ENCODE results near the gene UGDH.
"Not testable (repeated sequence)": the region's sequence is repeated elsewhere in the genome, so short reads cannot be mapped to it uniquely, and the experiment has no call there.

UGDH gene

DNA sequence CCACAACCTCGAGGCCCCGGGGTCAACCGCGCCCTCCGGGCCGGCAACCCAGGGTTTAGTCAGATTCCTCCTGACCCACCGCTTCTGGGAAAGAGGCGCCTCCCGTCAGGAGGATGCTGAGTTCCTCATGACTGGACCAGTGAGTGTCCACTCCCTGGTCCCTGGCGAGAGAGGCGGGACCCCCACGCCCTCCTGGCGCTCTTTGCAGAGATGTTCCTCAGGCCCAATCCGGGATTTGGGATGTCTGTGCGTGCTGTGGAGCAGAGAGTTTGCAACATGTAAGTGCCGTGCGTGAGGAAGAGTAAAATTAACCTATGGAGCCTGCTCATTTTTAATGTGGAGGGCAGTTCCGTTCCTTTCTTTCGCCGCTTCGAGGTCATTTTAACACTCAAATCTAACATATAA, 824 bp upstream of the UGDH start:
- DNase-seq, result peak in 1 of 2 donors; percentile 30

DNA sequence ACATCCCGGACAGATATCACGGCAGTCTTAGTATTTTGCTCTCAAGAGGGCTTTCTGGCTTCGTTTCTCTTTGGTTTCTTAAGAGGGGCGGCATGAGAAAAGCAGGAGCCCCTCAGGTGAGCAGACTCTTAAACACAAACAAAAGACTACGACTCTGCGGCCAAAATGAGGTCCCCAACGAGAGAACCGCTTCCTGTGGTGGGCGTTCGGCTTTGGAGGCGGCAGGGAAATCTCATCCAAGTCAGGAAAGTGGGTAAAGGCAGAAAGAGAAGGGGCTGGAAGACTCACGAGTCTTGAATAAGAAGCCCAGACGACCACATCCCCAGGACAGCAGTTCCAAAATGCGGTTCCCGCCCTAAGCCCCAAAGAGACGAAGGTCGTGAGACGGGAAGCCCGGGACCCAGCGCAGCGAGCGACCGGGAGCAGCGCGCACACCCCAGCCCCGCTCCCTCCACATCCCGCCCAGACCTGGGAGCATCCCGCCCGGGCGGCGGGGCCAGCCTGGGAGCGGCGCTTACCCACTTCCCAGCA, 409 bp downstream of the UGDH start:
- DNase-seq, result peak in 1 of 2 donors; percentile 17

DNA sequence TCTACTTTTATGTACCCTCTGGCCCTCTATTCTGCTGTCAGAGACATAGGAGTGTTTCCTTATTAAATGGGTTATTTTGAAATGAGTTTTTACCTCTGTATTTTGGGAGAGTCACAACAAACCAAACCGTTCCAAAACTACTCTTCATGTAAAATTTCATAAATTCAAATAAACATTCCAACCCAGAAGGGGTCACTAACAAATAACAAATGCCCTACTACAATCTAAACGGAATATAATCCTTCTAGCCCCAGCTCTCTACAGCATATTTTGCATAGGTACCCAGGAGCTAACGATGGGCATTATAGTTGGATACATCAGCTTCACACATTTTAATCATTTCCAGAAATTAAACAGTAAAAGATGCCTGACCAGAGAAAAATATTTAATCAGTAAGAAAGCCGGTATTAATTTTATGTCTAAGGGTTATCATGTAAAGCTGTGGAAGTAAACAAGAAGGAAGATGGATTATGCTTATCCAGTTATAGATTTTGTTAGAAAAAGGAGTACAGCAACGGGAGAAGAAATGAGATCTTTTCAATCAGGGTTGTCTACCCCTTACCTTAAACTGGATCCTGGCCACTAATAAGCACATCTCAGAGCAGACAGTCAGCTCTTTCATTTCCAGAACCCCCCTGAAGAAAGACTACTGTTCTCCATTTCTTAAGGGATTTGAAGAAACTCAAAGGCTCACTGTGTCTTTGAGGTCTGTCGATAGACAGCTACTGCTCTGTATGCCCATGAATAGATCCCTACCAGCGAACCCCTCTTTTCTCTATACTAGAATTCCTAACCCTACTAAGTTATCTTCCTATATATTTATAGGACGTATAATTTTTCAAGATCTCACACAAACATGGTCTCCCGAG, 1.2 kb downstream of the UGDH start:
- no peak for DNase-seq

DNA sequence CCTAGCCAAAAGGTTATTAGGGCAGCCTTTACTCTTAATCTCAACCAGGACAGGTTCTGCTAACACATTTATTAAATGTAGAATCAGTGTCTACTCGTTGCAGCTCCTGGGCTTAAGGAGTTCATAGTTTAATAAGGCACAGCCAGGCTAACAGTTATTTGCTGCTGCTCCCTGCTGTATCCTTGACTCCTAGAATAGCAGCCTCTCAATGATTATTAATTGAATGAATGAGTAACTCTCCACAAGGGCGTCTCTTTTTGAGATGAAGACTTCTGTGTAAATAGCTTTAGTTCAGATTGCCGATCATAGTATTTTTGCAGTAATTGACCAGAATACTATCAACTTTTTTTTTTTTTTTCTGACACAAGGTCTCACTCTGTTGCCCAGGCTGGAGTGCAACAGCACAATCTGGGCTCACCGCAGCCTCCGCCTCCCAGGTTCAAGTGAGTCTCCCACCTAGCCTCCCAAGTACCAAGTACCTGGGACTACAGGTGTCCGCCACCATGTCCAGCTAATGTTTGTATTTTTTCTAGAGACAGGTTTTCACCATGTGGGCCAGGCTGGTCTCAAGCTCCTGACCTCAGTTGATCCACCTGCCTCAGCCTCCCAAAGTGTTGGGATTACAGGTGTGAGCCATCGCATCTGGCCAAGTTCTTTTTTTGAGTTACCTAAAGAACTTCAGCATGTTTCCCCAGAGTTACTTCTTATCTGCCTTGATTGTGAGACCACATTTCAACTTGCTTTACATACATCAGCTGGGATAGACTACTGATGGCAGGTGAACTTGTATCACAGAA, 2.9 kb downstream of the UGDH start:
- no peak for DNase-seq

DNA sequence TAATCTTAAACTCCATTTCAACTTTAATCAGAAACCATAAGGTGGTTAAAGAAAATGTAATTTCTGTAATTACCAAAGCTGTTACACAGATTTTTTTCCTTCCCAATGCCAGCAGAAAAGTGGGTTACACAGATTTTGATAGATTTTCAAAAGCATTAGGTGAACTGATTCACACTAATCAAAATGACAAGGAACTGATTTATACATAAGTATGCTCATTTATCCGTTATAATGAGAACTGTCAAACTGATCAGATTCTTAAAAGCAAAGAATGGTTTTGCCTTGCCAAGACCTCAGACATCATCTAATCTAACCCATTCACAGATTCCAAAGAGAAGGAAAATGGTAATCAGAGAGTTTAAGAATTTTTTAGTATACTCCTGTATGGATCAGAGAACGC, 5.2 kb downstream of the UGDH start:
- DNase-seq, result no peak

DNA sequence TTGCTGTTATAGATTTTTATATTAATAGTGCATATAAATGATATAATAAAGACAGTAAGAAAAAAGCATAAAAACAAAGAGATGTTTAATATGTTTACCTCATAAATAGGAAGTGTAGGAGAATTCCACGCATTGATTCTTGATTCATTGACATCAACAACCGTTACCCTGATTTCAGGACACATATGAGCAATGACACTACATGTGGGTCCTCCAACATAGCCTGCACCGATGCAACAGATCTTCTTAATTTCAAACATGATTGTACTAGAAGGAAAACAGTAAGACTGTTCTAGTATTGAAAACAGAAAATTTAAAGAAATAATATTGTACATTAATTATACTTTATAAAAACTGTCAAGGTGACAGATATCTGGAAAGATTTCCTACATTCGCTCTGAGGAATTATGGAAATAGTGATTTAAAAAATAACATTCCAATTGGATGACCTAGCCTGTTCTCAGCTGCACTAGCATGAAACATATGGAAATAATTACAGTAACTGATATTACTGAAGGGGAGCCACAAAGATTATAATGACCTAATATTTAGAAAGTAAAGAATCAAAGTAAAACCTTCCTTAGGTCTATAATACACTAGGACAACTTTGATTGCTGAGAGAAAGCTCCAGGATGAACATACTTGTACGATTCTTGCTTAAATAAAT, 5.9 kb downstream of the UGDH start:
- no peak for DNase-seq

DNA sequence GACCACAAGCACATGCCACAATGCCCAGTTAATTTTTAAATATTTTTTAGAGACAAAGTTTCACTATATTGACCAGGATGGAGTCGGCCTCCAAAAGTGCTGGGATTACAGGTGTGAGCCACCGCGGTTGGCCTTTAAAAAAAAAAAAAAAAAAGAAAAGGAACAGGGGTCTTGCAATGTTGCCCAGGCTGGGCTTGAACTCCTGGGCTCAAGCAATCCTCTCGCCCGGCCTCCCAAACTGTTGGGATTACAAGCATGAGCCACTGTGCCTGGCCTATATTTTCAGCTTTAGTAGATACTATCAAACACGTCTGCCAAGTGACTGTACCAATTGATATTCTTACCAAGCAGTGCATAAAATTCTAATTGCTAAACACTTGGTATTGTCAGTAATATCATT, 8.8 kb downstream of the UGDH start:
- no peak for DNase-seq

DNA sequence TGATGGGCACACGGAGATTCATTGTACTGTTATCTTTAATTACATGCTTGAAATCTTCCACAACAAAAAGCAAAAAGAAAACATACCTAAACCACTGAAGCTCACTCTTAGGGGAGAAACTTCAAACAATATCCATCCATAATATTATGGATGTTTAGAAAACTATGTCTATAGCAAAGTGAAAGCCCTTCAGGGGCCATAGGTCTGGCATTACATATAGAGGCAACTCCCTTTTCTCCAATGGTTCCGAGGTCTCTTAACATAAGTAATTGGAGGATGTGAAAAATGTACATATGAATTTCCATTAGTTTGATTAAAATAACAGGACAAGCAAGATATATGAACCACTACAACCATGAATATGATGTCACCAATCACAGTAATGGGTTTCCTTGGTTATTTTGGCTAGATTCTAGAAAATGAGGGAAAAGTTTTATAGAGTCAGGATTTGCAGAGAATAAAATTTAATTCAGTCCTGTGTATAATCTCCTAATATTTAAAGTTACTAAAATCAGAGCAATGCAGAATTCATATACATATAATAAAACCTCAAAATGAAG, 10.8 kb downstream of the UGDH start:
- no peak for DNase-seq

DNA sequence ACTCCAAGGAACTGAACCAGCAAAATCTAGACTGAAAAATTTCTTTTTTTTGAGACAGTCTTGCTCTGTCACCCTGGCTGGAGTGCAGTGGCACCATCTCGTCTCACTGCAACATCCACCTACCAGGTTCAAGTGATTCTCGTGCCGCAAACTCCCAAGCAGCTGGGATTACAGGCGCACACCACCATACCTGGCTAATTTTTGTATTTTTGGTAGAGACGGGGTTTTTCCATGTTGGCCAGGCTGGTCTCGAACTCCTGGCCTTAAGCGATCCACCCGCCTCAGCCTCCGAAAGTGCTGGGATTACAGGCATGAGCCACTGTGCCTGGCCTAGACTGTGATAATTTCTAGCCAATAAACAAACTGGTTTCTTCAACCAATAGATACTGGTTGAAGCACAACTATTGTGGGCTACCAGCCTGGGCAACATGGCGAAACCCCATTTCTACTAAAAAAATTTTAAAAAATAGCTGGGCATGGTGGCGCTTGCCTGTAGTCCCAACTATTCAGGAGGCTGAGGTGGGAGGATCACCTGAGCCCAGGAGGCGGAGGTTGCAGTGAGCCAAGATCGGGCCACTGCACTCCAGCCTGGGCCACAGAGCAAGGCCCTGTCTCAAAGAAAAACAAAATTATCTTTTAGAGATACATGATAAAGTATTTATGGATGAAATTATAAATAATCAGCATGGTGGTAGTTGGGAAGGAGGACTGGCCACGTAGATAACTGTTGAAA, 11.4 kb downstream of the UGDH start:
- DNase-seq, result not testable (repeated sequence)

DNA sequence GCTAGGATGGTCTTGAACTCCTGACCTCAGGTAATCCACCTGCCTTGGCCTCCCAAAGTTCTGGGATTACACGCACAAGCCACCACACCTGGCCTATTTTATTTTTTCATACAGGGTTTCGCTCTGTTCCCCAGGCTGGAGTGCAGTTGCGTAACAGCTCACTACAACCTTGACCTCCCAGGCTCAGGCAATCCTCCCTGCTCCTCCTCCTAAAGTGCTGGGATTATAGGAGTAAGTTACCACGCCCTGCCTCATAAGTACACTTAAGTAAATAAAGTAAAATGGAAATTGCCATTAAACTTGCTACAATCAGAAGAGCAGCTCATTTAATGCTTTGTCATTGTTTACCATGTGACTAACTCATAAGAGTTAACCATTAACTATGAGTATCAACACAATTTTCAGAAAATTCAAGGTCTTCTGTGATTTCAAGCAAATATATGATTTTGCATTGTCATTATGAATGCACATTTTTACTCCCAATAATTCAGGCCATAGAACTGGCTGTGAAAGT, 12.3 kb downstream of the UGDH start:
- DNase-seq, result no peak

DNA sequence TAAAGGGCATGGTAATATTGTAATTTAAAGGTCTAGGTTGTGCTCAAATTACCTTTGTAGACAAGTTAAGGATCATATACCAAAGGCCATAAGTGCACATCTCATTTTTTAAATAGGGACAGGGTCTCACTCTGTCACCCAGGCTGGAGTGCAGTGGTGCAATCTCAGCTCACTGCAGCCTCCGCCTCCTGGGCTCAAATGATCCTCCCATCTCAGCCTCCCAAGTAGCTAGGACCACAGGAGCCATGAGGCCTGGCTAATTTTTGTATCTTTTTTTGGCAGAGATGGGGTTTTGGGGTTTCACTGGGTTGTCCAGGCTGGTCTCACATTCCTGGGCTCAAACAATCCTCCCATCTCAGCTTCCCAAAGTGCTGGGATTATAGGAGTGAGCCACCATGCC, 13.0 kb downstream of the UGDH start:
- not testable (repeated sequence) for DNase-seq

DNA sequence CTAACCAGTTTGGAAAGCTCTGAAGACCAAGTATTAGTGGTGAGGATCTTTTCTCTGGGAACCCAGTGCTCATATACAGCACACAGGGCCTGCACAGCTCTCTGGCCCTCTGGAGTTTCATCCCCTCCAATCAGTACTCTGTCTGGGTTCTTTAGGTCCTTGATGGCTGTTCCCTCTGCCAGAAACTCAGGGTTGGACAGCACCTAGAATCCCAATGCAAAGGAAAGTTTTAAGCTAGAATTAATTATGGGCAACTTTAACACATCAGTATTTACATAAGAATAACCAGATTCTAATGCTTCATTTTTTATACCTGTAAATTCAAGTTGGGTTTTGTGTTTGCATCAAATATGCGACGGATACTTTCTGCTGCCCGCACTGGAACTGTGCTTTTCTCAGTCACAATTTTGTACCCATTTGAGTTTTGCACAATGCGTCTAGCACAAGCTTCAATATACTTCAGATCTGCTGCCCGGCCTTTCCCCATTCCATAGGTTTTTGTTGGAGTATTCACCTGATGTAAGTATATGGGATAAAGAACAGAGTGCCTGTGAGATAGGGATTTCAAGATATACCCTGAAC, 16.8 kb downstream of the UGDH start:
- DNase-seq, result no peak

DNA sequence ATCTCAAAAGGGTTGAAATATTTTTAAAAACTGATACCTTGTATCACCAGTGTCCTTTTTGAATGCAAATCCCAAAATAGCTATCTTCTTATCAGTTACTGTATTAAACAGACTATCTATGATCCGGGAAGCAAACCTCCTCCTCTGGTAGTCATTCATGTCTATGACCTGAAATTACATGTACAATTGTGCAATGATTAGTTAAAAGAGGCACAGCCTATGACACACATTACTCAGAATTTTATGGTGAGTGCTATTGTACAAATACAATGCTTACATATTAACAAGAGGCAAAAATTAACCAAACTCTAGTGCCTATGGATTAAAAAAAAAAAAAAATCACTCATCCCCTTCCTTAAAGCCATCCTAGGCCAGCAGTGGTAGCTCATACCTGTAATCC, 21.7 kb downstream of the UGDH start:
- DNase-seq, result no peak

DNA sequence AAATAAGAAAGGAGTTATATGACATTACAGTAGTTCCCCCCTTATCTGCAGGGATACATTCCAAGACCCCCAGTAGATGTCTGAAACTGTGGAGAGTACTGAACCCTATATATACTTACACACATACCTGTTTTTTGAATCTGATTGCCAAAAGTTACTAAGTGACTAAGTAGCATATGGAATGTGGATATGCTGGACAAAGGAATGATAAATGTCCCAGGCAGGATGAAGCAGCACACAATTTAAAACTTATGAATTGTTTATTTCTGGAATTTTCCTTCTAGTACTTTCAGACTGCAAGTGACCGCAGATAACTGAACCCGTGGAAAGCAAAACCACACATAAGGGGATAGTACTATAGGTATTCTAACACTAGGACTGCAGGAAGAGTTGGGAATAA, 22.7 kb downstream of the UGDH start:
- DNase-seq, result no peak

DNA sequence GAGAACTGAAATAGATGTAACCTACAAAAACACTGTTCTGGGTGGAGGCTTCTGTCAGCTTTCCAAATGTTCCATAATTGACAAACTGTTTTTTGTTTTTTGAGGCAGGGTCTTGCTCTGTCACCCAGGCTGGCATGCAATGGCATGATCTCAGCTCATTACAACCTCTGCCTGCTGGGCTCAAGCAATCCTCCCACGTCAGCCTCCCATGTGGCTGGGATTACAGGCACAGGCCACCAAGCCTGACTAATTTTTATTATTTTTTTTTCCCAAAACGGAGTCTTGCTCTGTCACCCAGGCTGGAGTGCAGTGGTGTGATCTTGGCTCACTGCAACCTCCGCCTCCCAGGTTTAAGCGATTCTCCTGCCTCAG, 24.6 kb downstream of the UGDH start:
- not testable (repeated sequence) for DNase-seq

DNA sequence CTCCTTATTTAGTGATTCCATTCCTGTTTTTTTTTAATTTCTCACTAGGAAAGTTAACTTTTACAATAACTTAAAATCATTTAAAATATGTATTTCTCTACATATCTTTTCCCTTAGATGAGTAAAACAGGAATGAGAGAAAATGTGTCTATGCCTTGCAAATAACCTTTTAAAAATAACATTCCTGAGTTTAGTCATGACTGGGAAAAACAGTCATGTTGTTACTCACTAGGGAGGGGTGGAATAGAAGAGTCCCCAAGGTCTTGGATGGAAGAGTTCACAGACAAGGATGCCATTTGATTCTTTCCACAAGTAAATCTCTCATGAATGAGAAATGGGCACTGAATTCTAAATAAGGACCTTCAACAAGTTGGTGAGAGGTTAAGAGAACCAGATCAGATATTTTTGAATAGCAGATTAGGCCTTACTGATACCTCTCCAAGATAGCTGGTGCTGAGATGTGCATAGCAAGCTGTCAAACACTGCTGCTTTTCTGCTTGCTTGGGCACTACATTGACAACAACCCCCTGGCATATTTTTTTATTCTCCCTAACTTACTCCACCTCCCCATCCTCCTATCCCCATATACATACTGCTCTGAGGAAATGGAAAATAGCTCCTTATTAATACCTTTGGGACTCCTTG, 25.1 kb downstream of the UGDH start:
- DNase-seq, result no peak

DNA sequence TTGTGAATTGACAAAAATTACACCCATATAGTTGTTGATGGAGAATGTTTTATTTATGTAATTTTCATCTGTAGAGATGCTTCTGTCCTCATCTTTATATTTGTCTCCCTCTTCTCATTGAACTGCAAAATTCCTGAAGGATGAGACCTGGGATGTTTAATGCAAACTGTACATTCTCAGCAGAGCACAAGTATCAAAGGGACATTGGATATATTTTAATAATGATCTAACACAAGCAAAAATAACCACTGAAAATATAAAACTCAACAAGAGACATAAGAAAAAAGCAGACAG, 28.6 kb downstream of the UGDH start:
- DNase-seq, result no peak

DNA sequence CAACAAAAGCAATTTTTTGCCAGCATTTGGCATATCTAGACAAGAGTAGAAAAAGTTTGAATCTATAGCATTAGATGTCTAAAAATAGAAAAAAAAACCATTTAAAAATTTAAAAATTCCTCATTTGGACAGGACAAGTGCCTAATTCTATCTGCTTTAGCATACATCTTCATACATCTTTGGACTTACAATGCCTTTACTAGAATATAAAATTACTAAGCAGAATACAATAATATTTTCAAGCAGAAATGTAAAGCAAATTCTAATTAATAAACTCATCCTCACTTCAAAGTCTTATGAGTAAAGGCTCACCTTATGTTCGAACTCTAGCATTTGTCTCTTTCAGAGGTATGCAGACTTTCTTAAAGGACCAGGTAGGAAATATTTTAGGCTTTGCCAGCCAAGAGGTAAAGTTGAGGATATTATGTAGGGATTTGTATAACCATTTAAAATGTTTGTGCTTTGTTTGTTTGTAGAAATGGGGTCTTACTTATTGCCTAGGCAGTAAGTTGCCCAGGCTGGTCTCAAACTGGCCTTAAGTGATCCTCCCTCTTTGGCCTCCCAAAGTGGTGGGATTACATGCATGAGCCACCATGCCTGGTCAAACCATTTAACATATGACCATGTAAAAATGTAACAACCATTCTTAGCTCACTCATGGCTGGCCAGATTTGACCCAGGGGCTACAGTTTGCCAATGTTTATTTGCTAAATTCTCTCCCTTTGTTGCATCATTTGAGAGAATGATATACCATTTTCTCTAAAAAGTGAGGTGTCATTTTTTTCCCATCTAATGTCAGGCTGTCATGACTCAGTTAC, 29.1 kb downstream of the UGDH start:
- no peak for DNase-seq

DNA sequence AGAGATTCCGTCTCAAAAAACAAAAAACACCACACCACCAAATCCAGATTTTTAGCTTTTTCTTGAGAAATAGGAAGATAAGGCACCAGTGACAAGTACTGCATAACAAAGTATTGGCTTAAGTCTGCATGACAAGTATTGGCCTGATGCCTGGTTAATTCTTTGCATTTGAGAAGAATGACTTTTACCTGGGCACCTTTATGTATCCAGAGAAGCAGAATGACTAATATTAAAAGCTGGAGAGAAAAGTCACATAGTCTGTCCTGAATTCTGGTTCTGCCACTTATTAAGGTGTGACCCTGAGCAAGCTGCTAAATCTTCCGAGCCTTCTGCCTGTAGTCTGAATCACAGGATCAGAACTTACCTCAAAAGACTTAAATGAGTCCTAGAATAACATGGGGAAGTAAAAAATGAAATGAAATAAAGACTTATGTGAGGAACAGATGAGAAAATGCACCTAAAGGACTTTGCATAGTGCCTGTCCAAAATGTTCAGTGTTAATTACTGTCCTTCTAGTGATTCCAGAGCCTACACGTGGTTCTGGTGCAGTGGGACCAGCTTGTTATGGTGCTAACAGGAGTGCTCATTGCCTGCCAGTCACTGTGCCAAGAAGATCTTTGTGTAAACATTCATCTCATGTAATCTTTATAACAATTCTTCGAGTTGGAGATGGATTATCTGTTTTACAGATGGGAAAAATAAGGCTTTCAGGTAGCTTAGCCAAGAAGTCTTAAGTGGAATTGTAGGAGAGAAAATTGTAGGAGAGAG, 31.6 kb downstream of the UGDH start:
- no peak for DNase-seq

DNA sequence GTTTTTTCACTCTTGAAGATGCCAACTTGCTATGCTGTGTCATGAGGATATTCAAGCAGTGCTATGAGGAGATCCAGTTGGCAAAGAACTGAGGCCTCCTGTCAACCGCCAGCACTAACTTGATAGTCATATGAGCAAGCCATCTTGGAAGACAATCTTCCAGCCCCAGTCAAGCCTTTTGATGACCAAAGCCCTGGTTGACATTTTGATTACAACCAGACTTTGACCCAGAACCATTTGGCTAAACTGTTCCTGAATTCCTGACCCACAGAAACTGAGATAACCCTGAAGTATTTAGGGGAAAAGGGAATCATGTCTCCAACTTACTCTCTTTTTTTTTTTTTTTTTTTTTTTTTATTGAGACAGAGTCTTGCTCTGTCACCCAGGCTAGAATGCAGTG, 32.9 kb downstream of the UGDH start:
- DNase-seq, result no peak
